HL-60/S4 (cell line): ENCODE measurements around the gene PSMD14.

Experiments
- in situ Hi-C: fragments of 300-500 bp; cut with MboI; formaldehyde crosslinking; loops from 2 replicates; pipeline ENCODE4 v1.14.3; 2022; ENCODE audit warnings: low sequenced_read_pairs

The PSMD14 gene

GRCh38 chr2:161438598-161438997, 130.4 kb downstream of the PSMD14 start:
- in situ Hi-C loops = no loop called here

DNA sequence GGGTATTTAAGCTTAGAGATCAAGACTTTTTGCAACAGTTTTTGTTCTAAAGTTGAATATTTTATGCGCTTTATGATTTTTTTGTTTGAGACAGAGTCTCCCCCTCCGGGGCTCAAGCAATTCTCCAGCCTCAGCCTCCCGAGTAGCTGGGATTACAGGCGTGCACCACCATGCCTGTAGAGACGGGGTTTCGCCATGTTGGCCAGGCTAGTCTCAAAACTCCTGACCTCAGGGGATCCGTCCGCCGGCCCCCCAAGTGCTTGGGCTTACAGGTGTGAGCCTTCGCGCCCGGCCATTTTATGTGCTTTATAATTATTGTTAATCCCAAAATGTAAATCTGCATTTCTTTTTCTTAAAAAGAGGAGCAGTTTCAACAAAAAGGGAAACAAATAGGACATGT, 136.9 kb downstream of the PSMD14 start:
- in situ Hi-C loops = no loop called here

DNA sequence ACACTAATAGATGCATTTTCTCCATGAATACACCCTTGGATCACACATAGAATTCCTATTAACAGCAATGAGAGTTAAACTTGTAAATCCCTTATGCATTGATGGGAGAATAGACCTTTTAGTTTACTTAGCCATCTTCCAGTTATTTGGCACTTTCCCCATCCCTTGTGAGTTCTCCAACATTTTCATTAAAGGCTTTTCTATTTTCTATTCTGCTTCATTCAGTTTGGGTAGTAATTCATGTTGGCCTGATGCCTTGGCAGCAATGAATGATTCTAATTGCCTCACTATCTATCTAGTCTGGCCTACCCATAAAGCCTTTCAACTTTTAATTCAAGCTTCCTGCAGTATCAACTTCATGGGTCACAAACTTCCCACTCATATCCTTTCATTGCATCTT, 140.2 kb downstream of the PSMD14 start:
- in situ Hi-C loops = no loop called here
